CD4-positive, alpha-beta T cell treated with Interferon gamma for 1 hour (primary cell): ENCODE results near the gene RIPPLY3.
"Not testable (repeated sequence)": the region's sequence is repeated elsewhere in the genome, so short reads cannot be mapped to it uniquely, and the experiment has no call there.

Experiments used
- DNase-seq: peaks from one replicate; pipeline ENCODE4 v3.0.0-alpha.2; 2020

RIPPLY3 gene

GRCh38 chr21:37026499-37026898, 20.0 kb downstream of the RIPPLY3 start:
- DNase-seq, result no peak

- no peak for DNase-seq
Measured at GRCh38 chr21:37028570-37028969, 22.1 kb downstream of the RIPPLY3 start.

GRCh38 chr21:37030864-37031263, 24.4 kb downstream of the RIPPLY3 start:
- no peak for DNase-seq

- no peak for DNase-seq
Measured at GRCh38 chr21:37032293-37032692, 25.8 kb downstream of the RIPPLY3 start.

GRCh38 chr21:37032877-37033471, 26.5 kb downstream of the RIPPLY3 start:
- no peak for DNase-seq

- DNase-seq, result not testable (repeated sequence)
Measured at GRCh38 chr21:37034394-37034793, 27.9 kb downstream of the RIPPLY3 start.

- no peak for DNase-seq
Measured at GRCh38 chr21:37036177-37036576, 29.7 kb downstream of the RIPPLY3 start.

- no peak for DNase-seq
Measured at GRCh38 chr21:37039411-37040075, 33.0 kb downstream of the RIPPLY3 start.

- no peak for DNase-seq
Measured at GRCh38 chr21:37040212-37040611, 33.7 kb downstream of the RIPPLY3 start.

- DNase-seq, result no peak
Measured at GRCh38 chr21:37041706-37042271, 35.3 kb downstream of the RIPPLY3 start.

- DNase-seq, result no peak
Measured at GRCh38 chr21:37043818-37044217, 37.3 kb downstream of the RIPPLY3 start.

GRCh38 chr21:37044643-37045042, 38.1 kb downstream of the RIPPLY3 start:
- no peak for DNase-seq

- peak; percentile 25 for DNase-seq
Measured at GRCh38 chr21:37045149-37045548, 38.6 kb downstream of the RIPPLY3 start.

- no peak for DNase-seq
Measured at GRCh38 chr21:37045556-37045955, 39.1 kb downstream of the RIPPLY3 start.

GRCh38 chr21:37047079-37047478, 40.6 kb downstream of the RIPPLY3 start:
- DNase-seq, result no peak

- DNase-seq, result not testable (repeated sequence)
Measured at GRCh38 chr21:37049741-37050140, 43.2 kb downstream of the RIPPLY3 start.

- no peak for DNase-seq
Measured at GRCh38 chr21:37055271-37055855, 48.9 kb downstream of the RIPPLY3 start.

GRCh38 chr21:37057614-37058013, 51.1 kb downstream of the RIPPLY3 start:
- no peak for DNase-seq

GRCh38 chr21:37058261-37058660, 51.8 kb downstream of the RIPPLY3 start:
- no peak for DNase-seq

- DNase-seq, result no peak
Measured at GRCh38 chr21:37059181-37059580, 52.7 kb downstream of the RIPPLY3 start.

- DNase-seq, result no peak
Measured at GRCh38 chr21:37060296-37060695, 53.8 kb downstream of the RIPPLY3 start.

GRCh38 chr21:37061926-37062592, 55.6 kb downstream of the RIPPLY3 start:
- DNase-seq, result no peak

- DNase-seq, result no peak
Measured at GRCh38 chr21:37062593-37062935, 56.1 kb downstream of the RIPPLY3 start.

GRCh38 chr21:37063433-37063832, 56.9 kb downstream of the RIPPLY3 start:
- no peak for DNase-seq
